Fibroblast of lung (primary cell): ENCODE data around the gene JAKMIP1. TPM values are rescaled to one million over a fixed set of nuclear protein-coding genes. Genes with fewer than 3 reads are reported as not detected.

Experiments used
- DNase-seq, 2 donors: peaks; one replicate each; pipeline versions ENCODE4 v3.0.0 to v3.0.0-alpha.2; 2010; ENCODE audit warnings: low read depth in 2 of 2
- H2AFZ ChIP-seq: 2 replicates; pipeline ENCODE4 v1.5.1; 2012; ENCODE audit warnings: low read length, control low read depth, inconsistent platforms
- H3K27ac ChIP-seq: 2 replicates; pipeline ENCODE4 v1.5.1; 2011; ENCODE audit warnings: low read length, control low read depth; ENCODE audit not compliant: insufficient read depth
- H3K27me3 ChIP-seq: 2 replicates; pipeline ENCODE4 v1.5.1; 2011; ENCODE audit warnings: mild to moderate bottlenecking, low read length; ENCODE audit not compliant: control insufficient read depth, insufficient read depth
- H3K36me3 ChIP-seq: 2 replicates; pipeline ENCODE4 v1.5.1; 2011; ENCODE audit warnings: low read length; ENCODE audit not compliant: control insufficient read depth, insufficient read depth
- H3K4me1 ChIP-seq: 2 replicates; pipeline ENCODE4 v1.5.1; 2011; ENCODE audit warnings: low read length; ENCODE audit not compliant: control insufficient read depth, insufficient read depth; ENCODE audit errors: extremely low read depth
- H3K4me2 ChIP-seq: 2 replicates; pipeline ENCODE4 v1.5.1; 2011; ENCODE audit warnings: low read length, control low read depth; ENCODE audit not compliant: insufficient read depth; ENCODE audit errors: extremely low read depth
- H3K4me3 ChIP-seq, 4 experiments: fragments of 200-600 bp in 1 of 4; sonication (generic) in 1 of 4; replicated peaks in 1 of 4; 2 replicates each; pipeline ENCODE4 v1.5.1; 2011 to 2016; ENCODE audit warnings: low read length in 4 of 4, low read depth in 3 of 4, mild to moderate bottlenecking in 3 of 4, control low read depth in 2 of 4, inconsistent platforms in 1 of 4, mixed read lengths in 1 of 4; ENCODE audit not compliant: insufficient read depth in 1 of 4; ENCODE audit errors: control extremely low read depth in 1 of 4
- H3K79me2 ChIP-seq: 2 replicates; pipeline ENCODE4 v1.5.1; 2012; ENCODE audit warnings: mild to moderate bottlenecking, low read length, inconsistent platforms; ENCODE audit not compliant: control insufficient read depth, insufficient read depth
- H3K9ac ChIP-seq: 2 replicates; pipeline ENCODE4 v1.5.1; 2011; ENCODE audit warnings: mild to moderate bottlenecking, low read length, control low read depth; ENCODE audit not compliant: insufficient read depth
- H3K9me3 ChIP-seq: 2 replicates; pipeline ENCODE4 v1.5.1; 2012; ENCODE audit warnings: low read depth, low read length; ENCODE audit not compliant: control insufficient read depth, insufficient read depth
- H4K20me1 ChIP-seq: 2 replicates; pipeline ENCODE4 v1.5.1; 2011; ENCODE audit warnings: low read length; ENCODE audit not compliant: control insufficient read depth, insufficient read depth; ENCODE audit errors: extremely low read depth
- CTCF ChIP-seq, 2 donors: IDR thresholded peaks in 1 of 2; conservative IDR thresholded peaks in 1 of 2; 1 replicate in 1 of 2; 2 replicates in 1 of 2; pipeline ENCODE4 v1.5.1; 2011 to 2012; ENCODE audit warnings: low read length in 2 of 2, control low read depth in 1 of 2, inconsistent platforms in 1 of 2, low read depth in 1 of 2, mild to moderate bottlenecking in 1 of 2
- EZH2 ChIP-seq: IDR thresholded peaks from 2 replicates; pipeline ENCODE4 v1.5.1; 2012; ENCODE audit warnings: low read length, control low read depth, mild to moderate bottlenecking; ENCODE audit errors: missing control alignments
- polyA plus RNA-seq, 2 donors: library from polyadenylated mRNA; depleted of rRNA in 1 of 2; stranded (reverse) in 1 of 2; unstranded in 1 of 2; fragments of >200 nt; gene quantifications; 2 replicates each; pipeline ENCODE4 v1.2.1, GENCODE V29; 2011 to 2012; ENCODE audit warnings: missing spikeins in 1 of 2
- total RNA-seq: library from RNA; depleted of rRNA; stranded (reverse); fragments of >200 nt; gene quantifications from 2 replicates; pipeline ENCODE4 v1.2.1, GENCODE V29; 2014

JAKMIP1 gene
- total and polyA plus RNA-seq, 2 donors (not counting 1 experiment from before 2014, with no cell fraction given), result not detected

GRCh38 chr4:6114181-6114580 lies 86.2 kb downstream of the JAKMIP1 start:
- H3K9me3 ChIP-seq, result no peaks in the 10 kb centered on the region
- H2AFZ ChIP-seq, result no peak overlapping the region
- TF ChIP-seq EZH2, result no peak
- no peak for TF ChIP-seq CTCF (conservative IDR thresholded peaks at IDR 0.05 in 1 of 2, IDR thresholded peaks at IDR 0.05 in 1 of 2; ENCODE audit: low read depth in 1 of 2, low read length in 2 of 2)
- no peaks in the 10 kb centered on the region for H3K4me1 ChIP-seq
- H4K20me1 ChIP-seq, result no peaks in the 10 kb centered on the region
- H3K27ac ChIP-seq, result no peak overlapping the region
- H3K79me2 ChIP-seq, result no peaks in the 10 kb centered on the region
- H3K9ac ChIP-seq, result no peak overlapping the region
- no peak for DNase-seq
- H3K4me2 ChIP-seq, result no peak overlapping the region
- H3K36me3 ChIP-seq, result no peaks in the 10 kb centered on the region
- no peaks in the 10 kb centered on the region for H3K27me3 ChIP-seq
- H3K4me3 ChIP-seq, result no peak overlapping the region

- H3K4me3 ChIP-seq, result no peak overlapping the region
- TF ChIP-seq EZH2, result no peak
- TF ChIP-seq CTCF (conservative IDR thresholded peaks at IDR 0.05 in 1 of 2, IDR thresholded peaks at IDR 0.05 in 1 of 2; ENCODE audit: low read depth in 1 of 2, low read length in 2 of 2), result no peak
- no peaks in the 10 kb centered on the region for H3K27me3 ChIP-seq
- H3K9ac ChIP-seq, result no peak overlapping the region
- no peak for DNase-seq
- H3K4me2 ChIP-seq, result no peak overlapping the region
- H3K36me3 ChIP-seq, result no peaks in the 10 kb centered on the region
- no peaks in the 10 kb centered on the region for H3K4me1 ChIP-seq
- H3K9me3 ChIP-seq, result no peaks in the 10 kb centered on the region
- H2AFZ ChIP-seq, result no peak overlapping the region
- H3K79me2 ChIP-seq, result no peaks in the 10 kb centered on the region
- no peak overlapping the region for H3K27ac ChIP-seq
- H4K20me1 ChIP-seq, result no peaks in the 10 kb centered on the region
Measured at GRCh38 chr4:6113641-6114040, 86.7 kb downstream of the JAKMIP1 start.

- Histone ChIP-seq H3K4me3 (no peak overlapping the region), H3K36me3 (no peaks in the 10 kb centered on the region), H3K27me3 (no peaks in the 10 kb centered on the region), H2AFZ (no peak overlapping the region), H3K4me2 (no peak overlapping the region), H4K20me1 (no peaks in the 10 kb centered on the region), H3K9me3 (no peaks in the 10 kb centered on the region), H3K79me2 (no peaks in the 10 kb centered on the region), H3K9ac (no peak overlapping the region), H3K27ac (no peak overlapping the region), H3K4me1 (no peaks in the 10 kb centered on the region)
- no peak for DNase-seq
- no peak for TF ChIP-seq EZH2
- TF ChIP-seq CTCF (conservative IDR thresholded peaks at IDR 0.05 in 1 of 2, IDR thresholded peaks at IDR 0.05 in 1 of 2; ENCODE audit: low read depth in 1 of 2, low read length in 2 of 2), result no peak
Measured at GRCh38 chr4:6112606-6113290, 87.6 kb downstream of the JAKMIP1 start.
